Measurements from ENCODE around the gene PMF1.
A peak's percentile ranks its signal among the peaks of the same experiment; 100 is the strongest.

PMF1 gene

DNA sequence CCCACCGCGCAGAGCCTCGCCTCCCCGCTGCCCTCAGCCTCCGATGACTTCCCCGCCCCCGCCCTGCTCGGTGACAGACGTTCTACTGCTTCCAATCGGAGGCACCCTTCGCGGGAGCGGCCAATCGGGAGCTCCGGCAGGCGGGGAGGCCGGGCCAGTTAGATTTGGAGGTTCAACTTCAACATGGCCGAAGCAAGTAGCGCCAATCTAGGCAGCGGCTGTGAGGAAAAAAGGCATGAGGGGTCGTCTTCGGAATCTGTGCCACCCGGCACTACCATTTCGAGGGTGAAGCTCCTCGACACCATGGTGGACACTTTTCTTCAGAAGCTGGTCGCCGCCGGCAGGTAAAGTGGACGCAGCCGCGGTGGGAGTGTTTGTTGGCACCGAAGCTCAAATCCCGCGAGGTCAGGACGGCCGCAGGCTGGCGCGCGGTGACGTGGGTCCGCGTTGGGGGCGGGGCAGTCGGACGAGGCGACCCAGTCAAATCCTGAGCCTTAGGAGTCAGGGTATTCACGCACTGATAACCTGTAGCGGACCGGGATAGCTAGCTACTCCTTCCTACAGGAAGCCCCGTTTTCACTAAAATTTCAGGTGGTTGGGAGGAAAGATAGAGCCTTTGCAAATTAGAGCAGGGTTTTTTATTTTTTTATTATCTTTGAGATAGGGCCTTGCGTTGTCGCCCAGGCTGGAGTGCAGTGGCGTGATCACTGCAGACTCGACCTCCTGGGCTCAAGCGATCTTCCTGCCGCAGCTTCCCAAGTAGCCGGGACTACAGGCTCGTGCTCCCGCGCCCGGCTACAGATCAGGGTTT is at the start of gene PMF1:
PMF1 (plus strand) TSS at position 175 of the 811 bp plus-strand sequence; CDS start at position 184, 9 bp downstream.
- Histone ChIP-seq H3K9me3 (ENCODE audit: low read length) (no peaks in the 10 kb centered on the region), H3K79me2 (ENCODE audit: insufficient read depth, low read length) (peaks cover 10% of the 10 kb centered on the region; the same call in 1 of the 2 replicates), H2AFZ (ENCODE audit: low read length) (no peak within 1 kb of the TSS), H3K4me2 (ENCODE audit: low read length) (peak within 1 kb of the TSS; percentile 88), H4K20me1 (ENCODE audit: insufficient read depth, low read length) (no peaks in the 10 kb centered on the region), H3K27me3 (ENCODE audit: insufficient read depth, low read length) (no peaks in the 10 kb centered on the region), H3K9me2 (ENCODE audit: low read depth, low read length) (no peaks in the 10 kb centered on the region), H3K27ac (ENCODE audit: low read depth, low read length, poor library complexity, severe bottlenecking) (peak within 1 kb of the TSS; percentile 80), H3K4me3 (ENCODE audit: low read depth, low read length, poor library complexity, severe bottlenecking) (peak within 1 kb of the TSS; percentile 80), H3K9ac (ENCODE audit: low read length) (peak within 1 kb of the TSS; percentile 74), H3K36me3 (ENCODE audit: insufficient read depth, low read length) (peaks cover 39% of the 10 kb centered on the region; the same call in 1 of the 2 replicates), H3F3A (ENCODE audit: insufficient read depth, low read length) (no peaks in the 10 kb centered on the region), H3K4me1 (ENCODE audit: insufficient read depth, low read length, severe bottlenecking) (peaks cover 19% of the 10 kb centered on the region)
- no peak for TF ChIP-seq EZH2 (IDR thresholded peaks at IDR 0.05; ENCODE audit: borderline replicate concordance, low read length)
- TF ChIP-seq, protein P1, sequence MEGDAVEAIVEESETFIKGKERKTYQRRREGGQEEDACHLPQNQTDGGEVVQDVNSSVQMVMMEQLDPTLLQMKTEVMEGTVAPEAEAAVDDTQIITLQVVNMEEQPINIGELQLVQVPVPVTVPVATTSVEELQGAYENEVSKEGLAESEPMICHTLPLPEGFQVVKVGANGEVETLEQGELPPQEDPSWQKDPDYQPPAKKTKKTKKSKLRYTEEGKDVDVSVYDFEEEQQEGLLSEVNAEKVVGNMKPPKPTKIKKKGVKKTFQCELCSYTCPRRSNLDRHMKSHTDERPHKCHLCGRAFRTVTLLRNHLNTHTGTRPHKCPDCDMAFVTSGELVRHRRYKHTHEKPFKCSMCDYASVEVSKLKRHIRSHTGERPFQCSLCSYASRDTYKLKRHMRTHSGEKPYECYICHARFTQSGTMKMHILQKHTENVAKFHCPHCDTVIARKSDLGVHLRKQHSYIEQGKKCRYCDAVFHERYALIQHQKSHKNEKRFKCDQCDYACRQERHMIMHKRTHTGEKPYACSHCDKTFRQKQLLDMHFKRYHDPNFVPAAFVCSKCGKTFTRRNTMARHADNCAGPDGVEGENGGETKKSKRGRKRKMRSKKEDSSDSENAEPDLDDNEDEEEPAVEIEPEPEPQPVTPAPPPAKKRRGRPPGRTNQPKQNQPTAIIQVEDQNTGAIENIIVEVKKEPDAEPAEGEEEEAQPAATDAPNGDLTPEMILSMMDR (IDR thresholded peaks at IDR 0.05; ENCODE audit: low read length): no peak

DNA sequence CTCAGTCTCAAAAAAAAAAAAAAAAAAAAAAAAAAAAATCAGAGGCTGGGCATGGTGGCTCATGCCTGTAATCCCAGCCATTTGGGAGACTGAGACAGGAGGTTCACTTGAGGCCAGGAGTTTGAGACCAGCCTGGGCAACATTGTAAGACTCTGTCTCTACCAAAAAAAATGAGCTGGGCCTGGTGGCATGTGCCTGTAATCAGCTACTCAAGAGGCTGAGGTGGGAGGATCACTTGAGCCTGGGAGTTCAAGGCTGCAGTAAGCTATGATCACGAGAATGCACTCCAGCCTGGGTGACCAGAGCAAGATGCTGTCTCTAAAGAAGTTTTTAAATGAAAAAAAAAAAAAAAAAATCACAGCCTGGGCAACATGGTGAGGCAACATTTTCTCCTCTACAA is 49.1 kb upstream of the PMF1 start:
- Histone ChIP-seq H3F3A (ENCODE audit: insufficient read depth, low read length) (no peaks in the 10 kb centered on the region), H3K4me2 (ENCODE audit: low read length) (no peak overlapping the region), H3K4me1 (ENCODE audit: insufficient read depth, low read length, severe bottlenecking) (peaks cover 21% of the 10 kb centered on the region)

DNA sequence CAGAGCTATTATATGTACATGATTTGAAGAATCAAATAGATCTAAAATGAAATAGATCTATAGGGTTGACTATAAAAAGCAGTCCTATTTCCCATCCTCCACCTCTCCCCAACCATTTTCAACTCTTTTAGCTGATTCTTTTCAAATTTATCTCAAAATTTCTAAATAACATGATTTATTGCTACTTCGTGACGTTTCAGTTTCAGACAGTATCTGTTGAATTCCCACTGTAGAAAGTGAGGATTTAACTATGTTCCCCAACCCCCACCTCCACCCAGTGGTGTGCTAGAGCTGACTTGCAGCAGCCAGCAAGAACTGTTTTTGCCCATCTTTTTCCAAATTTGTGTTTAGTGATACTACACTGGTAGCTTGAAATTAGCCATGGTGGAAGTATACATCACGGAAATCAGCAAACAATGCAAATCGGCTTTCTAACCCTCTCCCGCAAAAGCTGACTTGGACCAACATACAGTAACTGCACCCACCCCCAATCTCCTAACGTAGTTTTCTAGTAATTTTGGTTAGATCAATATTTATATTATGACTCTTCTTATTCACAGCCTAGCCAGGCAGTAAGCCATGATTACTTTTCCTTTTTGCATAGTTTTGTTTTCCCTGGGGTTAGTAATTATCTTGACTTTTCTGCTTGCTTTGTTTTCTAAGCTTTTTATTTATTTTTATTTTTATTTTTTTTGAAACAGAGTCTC is 48.5 kb upstream of the PMF1 start:
- Histone ChIP-seq H3K9me3 (ENCODE audit: low read length) (no peaks in the 10 kb centered on the region), H2AFZ (ENCODE audit: low read length) (no peak overlapping the region), H3F3A (ENCODE audit: insufficient read depth, low read length) (no peaks in the 10 kb centered on the region), H3K27ac (ENCODE audit: low read depth, low read length, poor library complexity, severe bottlenecking) (no peak overlapping the region), H3K9ac (ENCODE audit: low read length) (no peak overlapping the region), H3K36me3 (ENCODE audit: insufficient read depth, low read length) (peaks cover 45% of the 10 kb centered on the region), H3K79me2 (ENCODE audit: insufficient read depth, low read length) (no peaks in the 10 kb centered on the region), H3K4me2 (ENCODE audit: low read length) (no peak overlapping the region), H4K20me1 (ENCODE audit: insufficient read depth, low read length) (no peaks in the 10 kb centered on the region), H3K27me3 (ENCODE audit: insufficient read depth, low read length) (no peaks in the 10 kb centered on the region), H3K9me2 (ENCODE audit: low read depth, low read length) (no peaks in the 10 kb centered on the region), H3K4me1 (ENCODE audit: insufficient read depth, low read length, severe bottlenecking) (peaks cover 15% of the 10 kb centered on the region), H3K4me3 (ENCODE audit: low read depth, low read length, poor library complexity, severe bottlenecking) (no peak overlapping the region)
- no peak for TF ChIP-seq EZH2 (IDR thresholded peaks at IDR 0.05; ENCODE audit: borderline replicate concordance, low read length)
- TF ChIP-seq, protein P1 (IDR thresholded peaks at IDR 0.05; ENCODE audit: low read length): no peak

More for the DNA sequence above, 49.1 kb upstream of the PMF1 start:
- no peak for TF ChIP-seq EZH2 (IDR thresholded peaks at IDR 0.05; ENCODE audit: borderline replicate concordance, low read length)
- TF ChIP-seq, protein P1 (IDR thresholded peaks at IDR 0.05; ENCODE audit: low read length): no peak
- Histone ChIP-seq H3K36me3 (ENCODE audit: insufficient read depth, low read length) (peaks cover 48% of the 10 kb centered on the region), H3K9ac (ENCODE audit: low read length) (no peak overlapping the region), H3K4me3 (ENCODE audit: low read depth, low read length, poor library complexity, severe bottlenecking) (no peak overlapping the region), H3K9me3 (ENCODE audit: low read length) (no peaks in the 10 kb centered on the region), H3K27ac (ENCODE audit: low read depth, low read length, poor library complexity, severe bottlenecking) (no peak overlapping the region), H3K9me2 (ENCODE audit: low read depth, low read length) (no peaks in the 10 kb centered on the region), H3K79me2 (ENCODE audit: insufficient read depth, low read length) (no peaks in the 10 kb centered on the region), H2AFZ (ENCODE audit: low read length) (no peak overlapping the region), H3K27me3 (ENCODE audit: insufficient read depth, low read length) (no peaks in the 10 kb centered on the region), H4K20me1 (ENCODE audit: insufficient read depth, low read length) (no peaks in the 10 kb centered on the region)

Measured in OCI-LY1 (cell line).